GM21786 (cell line): ENCODE results near the gene NQO2.

ENCODE experiments used
- ATAC-seq: cut with Tn5 transposase; IDR thresholded peaks from one replicate; pipeline ENCODE4 v1.9.1; 2021; ENCODE audit not compliant: unreplicated experiment

Gene NQO2

GRCh38 chr6:2999618-3000557, at the start of gene NQO2:
NQO2 (plus strand) TSS chr6:2999894; CDS start chr6:3006553, 6,659 bp downstream.
- peak; percentile 69 for ATAC-seq

- ATAC-seq, result no peak
Measured at GRCh38 chr6:2950713-2951112, 49.0 kb upstream of the NQO2 start.

GRCh38 chr6:2951728-2952127, 48.0 kb upstream of the NQO2 start:
- no peak for ATAC-seq

- no peak for ATAC-seq
Measured at GRCh38 chr6:2952557-2953095, 47.1 kb upstream of the NQO2 start.

GRCh38 chr6:2953098-2953497, 46.6 kb upstream of the NQO2 start:
- no peak for ATAC-seq

- ATAC-seq, result no peak
Measured at GRCh38 chr6:2956930-2957685, 42.6 kb upstream of the NQO2 start.

GRCh38 chr6:2957696-2958330, 41.9 kb upstream of the NQO2 start:
- no peak for ATAC-seq

- no peak for ATAC-seq
Measured at GRCh38 chr6:2958331-2958711, 41.4 kb upstream of the NQO2 start.

- ATAC-seq, result no peak
Measured at GRCh38 chr6:2958776-2959175, 40.9 kb upstream of the NQO2 start.

GRCh38 chr6:2959909-2960719, 39.6 kb upstream of the NQO2 start:
- no peak for ATAC-seq

- no peak for ATAC-seq
Measured at GRCh38 chr6:2960935-2961334, 38.8 kb upstream of the NQO2 start.

- no peak for ATAC-seq
Measured at GRCh38 chr6:2961506-2961905, 38.2 kb upstream of the NQO2 start.

GRCh38 chr6:2962004-2962403, 37.7 kb upstream of the NQO2 start:
- ATAC-seq, result no peak

- no peak for ATAC-seq
Measured at GRCh38 chr6:2962636-2963035, 37.1 kb upstream of the NQO2 start.

- ATAC-seq, result no peak
Measured at GRCh38 chr6:2963756-2964155, 35.9 kb upstream of the NQO2 start.

- no peak for ATAC-seq
Measured at GRCh38 chr6:2964793-2965505, 34.7 kb upstream of the NQO2 start.

GRCh38 chr6:2966347-2966746, 33.3 kb upstream of the NQO2 start:
- no peak for ATAC-seq

- no peak for ATAC-seq
Measured at GRCh38 chr6:2967936-2968335, 31.8 kb upstream of the NQO2 start.

GRCh38 chr6:2968600-2969135, 31.0 kb upstream of the NQO2 start:
- ATAC-seq, result no peak

- ATAC-seq, result no peak
Measured at GRCh38 chr6:2969549-2969948, 30.1 kb upstream of the NQO2 start.
